Vagina (tissue), 2 donors: ENCODE measurements around the gene CCDC177. TPM values are rescaled to one million over a fixed set of nuclear protein-coding genes. Genes with fewer than 3 reads are reported as not detected.

Experiments
- DNase-seq, 2 donors: peaks; one replicate each; pipeline ENCODE4 v3.0.0-alpha.2; 2017; ENCODE audit errors: extremely low spot score in 2 of 2
- H3K27ac ChIP-seq: fragments of 200-600 bp; sonication (generic); one replicate; pipeline ENCODE4 v1.5.1; 2019
- H3K27me3 ChIP-seq: fragments of 200-600 bp; sonication (generic); one replicate; pipeline ENCODE4 v1.5.1; 2019
- H3K36me3 ChIP-seq, 2 donors: fragments of 200-600 bp; sonication (generic); one replicate each; pipeline ENCODE4 v1.5.1; 2017 to 2019
- H3K4me1 ChIP-seq: fragments of 200-600 bp; sonication (generic); one replicate; pipeline ENCODE4 v1.5.1; 2019
- H3K4me3 ChIP-seq, 2 donors: fragments of 200-600 bp; sonication (generic); 1 replicate in 1 of 2; 2 replicates in 1 of 2; pipeline ENCODE4 v1.5.1; 2016 to 2019
- H3K9me3 ChIP-seq: fragments of 200-600 bp; sonication (generic); one replicate; pipeline ENCODE4 v1.5.1; 2019
- POLR2A ChIP-seq, 2 donors: fragments of 450-650 bp; IDR thresholded peaks; one replicate each; pipeline ENCODE4 v1.6.1; 2017; ENCODE audit warnings: antibody characterized with exemption in 2 of 2, mild to moderate bottlenecking in 2 of 2, moderate library complexity in 2 of 2
- POLR2AphosphoS5 ChIP-seq, 2 donors: sonication (generic); formaldehyde crosslinking; IDR thresholded peaks; one replicate each; pipeline ENCODE4 v1.9.0; 2017; ENCODE audit warnings: antibody characterized with exemption in 2 of 2, mild to moderate bottlenecking in 2 of 2, low read depth in 1 of 2; ENCODE audit not compliant: insufficient read depth in 1 of 2
- intact Hi-C: fragments of 100-400 bp; cut with DNase I; formaldehyde crosslinking; loops from one replicate; pipeline ENCODE4 v1.15.1; 2023
- total RNA-seq: library from RNA; depleted of rRNA; stranded (reverse); fragments of >200 nt; gene quantifications from one replicate; pipeline ENCODE4 v1.2.3, GENCODE V29; 2016
- TF ChIP-seq, protein P1 (sequence below), 3 experiments: fragments of 450-650 bp in 2 of 3; fragments of 200-600 bp in 1 of 3; sonication (generic) in 1 of 3; IDR thresholded peaks; one replicate each; pipeline ENCODE4 v1.5.1; 2017 to 2019; ENCODE audit warnings: antibody characterized with exemption in 3 of 3, mild to moderate bottlenecking in 2 of 3, moderate library complexity in 2 of 3

Gene CCDC177
- total RNA-seq = not detected

DNA sequence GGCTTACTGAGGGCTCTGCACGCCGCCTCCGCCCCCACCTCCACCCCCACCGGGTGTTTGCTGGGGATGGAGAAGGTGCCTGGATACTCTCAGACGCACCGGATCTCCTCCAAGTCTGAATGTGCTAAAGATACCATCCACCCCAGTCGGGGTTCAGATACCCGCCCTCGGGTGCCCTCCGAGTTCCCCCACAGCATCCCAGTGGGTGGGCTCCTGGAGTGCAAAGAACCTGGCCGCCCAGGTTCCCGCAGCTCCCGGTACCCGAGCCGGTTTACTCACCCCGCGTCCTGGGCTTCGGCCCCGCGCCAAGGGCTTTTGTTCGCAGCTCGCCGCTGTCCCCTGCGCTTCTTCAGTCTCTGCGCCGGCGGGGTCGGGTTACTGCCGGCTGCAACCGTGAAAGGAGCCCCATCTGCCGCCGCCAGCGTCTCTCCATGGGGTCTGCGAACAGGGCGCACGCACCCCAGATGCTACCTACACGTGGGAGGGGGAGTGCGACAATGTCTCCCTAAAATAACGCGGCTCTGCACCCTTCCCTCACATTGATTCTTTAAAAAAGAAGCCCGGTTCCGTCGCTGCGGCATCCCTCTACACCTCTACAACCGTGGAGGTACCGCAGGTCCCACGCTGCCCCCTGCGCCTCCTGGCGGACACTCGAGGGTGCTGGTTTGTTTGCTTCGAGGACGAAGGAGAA, at the start of gene CCDC177:
Gene CCDC177 (minus strand): TSS at position 609 of the 691 bp plus-strand sequence. CDS start 1,249 bp downstream, outside the sequence.
- TF ChIP-seq, protein P1, sequence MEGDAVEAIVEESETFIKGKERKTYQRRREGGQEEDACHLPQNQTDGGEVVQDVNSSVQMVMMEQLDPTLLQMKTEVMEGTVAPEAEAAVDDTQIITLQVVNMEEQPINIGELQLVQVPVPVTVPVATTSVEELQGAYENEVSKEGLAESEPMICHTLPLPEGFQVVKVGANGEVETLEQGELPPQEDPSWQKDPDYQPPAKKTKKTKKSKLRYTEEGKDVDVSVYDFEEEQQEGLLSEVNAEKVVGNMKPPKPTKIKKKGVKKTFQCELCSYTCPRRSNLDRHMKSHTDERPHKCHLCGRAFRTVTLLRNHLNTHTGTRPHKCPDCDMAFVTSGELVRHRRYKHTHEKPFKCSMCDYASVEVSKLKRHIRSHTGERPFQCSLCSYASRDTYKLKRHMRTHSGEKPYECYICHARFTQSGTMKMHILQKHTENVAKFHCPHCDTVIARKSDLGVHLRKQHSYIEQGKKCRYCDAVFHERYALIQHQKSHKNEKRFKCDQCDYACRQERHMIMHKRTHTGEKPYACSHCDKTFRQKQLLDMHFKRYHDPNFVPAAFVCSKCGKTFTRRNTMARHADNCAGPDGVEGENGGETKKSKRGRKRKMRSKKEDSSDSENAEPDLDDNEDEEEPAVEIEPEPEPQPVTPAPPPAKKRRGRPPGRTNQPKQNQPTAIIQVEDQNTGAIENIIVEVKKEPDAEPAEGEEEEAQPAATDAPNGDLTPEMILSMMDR (IDR thresholded peaks at IDR 0.05) = peak in 2 of 3 experiments; percentile 60 to 74
- TF ChIP-seq POLR2A (IDR thresholded peaks at IDR 0.05) = no peak
- TF ChIP-seq POLR2AphosphoS5 (IDR thresholded peaks at IDR 0.05; ENCODE audit: insufficient read depth in 1 of 2, low read depth in 1 of 2) = peak in 1 of 2 donors; percentile 28
- no peaks in the 10 kb centered on the region for H3K36me3 ChIP-seq
- no peaks in the 10 kb centered on the region for H3K27me3 ChIP-seq
- H3K4me1 ChIP-seq = peaks cover 27% of the 10 kb centered on the region
- H3K4me3 ChIP-seq = peak within 1 kb of the TSS; percentile 27 to 53
- intact Hi-C loops = loop anchor here (10.0 kb wide), 1 partner anchor 1010 kb away; no protein-coding TSS in a partner anchor
- H3K27ac ChIP-seq = no peak within 1 kb of the TSS
- DNase-seq = no peak
- no peaks in the 10 kb centered on the region for H3K9me3 ChIP-seq

DNA sequence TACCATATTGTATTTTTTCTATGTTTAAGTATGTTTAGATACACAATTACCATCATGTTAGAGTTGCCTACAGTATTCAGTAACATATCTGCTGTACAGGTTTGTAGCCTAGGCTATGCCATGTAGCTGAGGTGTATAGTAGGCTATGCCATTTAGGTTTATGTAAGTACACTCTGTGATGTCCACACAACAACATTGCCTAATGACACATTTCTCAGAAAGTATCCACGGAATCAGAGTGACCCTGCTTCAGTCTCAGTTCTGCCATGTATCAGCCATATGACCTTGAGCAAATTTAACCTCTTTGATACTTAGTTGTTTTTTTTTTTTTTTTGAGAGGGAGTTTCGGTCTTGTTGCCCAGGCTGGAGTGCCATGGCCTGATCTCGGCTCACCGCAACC, 49.5 kb upstream of the CCDC177 start:
- Histone ChIP-seq H3K27me3 (no peaks in the 10 kb centered on the region), H3K27ac (no peak overlapping the region), H3K36me3 (no peaks in the 10 kb centered on the region), H3K4me3 (no peak overlapping the region), H3K4me1 (peaks cover 84% of the 10 kb centered on the region), H3K9me3 (no peaks in the 10 kb centered on the region)
- intact Hi-C loops = no loop called here
- DNase-seq = no peak
- TF ChIP-seq POLR2A (IDR thresholded peaks at IDR 0.05) (no peak), POLR2AphosphoS5 (IDR thresholded peaks at IDR 0.05; ENCODE audit: insufficient read depth in 1 of 2, low read depth in 1 of 2) (no peak)
- TF ChIP-seq, protein P1 (IDR thresholded peaks at IDR 0.05) = no peak

DNA sequence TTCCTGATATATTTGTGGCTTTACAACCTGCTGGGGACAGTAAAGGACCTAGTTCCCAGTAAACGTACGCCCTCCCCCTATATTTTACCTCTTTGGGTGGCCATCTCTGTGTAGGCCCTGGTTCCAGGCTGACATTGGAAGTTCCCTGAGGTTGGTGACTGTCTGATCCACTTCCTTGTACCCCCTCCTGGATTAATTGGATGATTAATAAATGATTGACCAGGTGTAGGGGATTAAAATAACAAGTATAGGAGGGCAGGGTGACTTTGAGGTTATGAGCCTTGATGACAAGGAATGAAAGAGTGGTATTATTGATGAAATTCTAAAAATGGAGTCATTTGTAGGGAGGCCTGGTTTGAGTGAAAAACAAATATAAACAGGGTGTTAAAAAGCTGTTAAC, 46.3 kb upstream of the CCDC177 start:
- Histone ChIP-seq H3K4me1 (peaks cover 90% of the 10 kb centered on the region), H3K27me3 (no peaks in the 10 kb centered on the region), H3K9me3 (no peaks in the 10 kb centered on the region), H3K4me3 (no peak overlapping the region), H3K36me3 (no peaks in the 10 kb centered on the region), H3K27ac (no peak overlapping the region)
- no peak for DNase-seq
- intact Hi-C loops = no loop called here
- TF ChIP-seq, protein P1 (IDR thresholded peaks at IDR 0.05) = no peak
- no peak for TF ChIP-seq POLR2A (IDR thresholded peaks at IDR 0.05)
- no peak for TF ChIP-seq POLR2AphosphoS5 (IDR thresholded peaks at IDR 0.05; ENCODE audit: insufficient read depth in 1 of 2, low read depth in 1 of 2)

DNA sequence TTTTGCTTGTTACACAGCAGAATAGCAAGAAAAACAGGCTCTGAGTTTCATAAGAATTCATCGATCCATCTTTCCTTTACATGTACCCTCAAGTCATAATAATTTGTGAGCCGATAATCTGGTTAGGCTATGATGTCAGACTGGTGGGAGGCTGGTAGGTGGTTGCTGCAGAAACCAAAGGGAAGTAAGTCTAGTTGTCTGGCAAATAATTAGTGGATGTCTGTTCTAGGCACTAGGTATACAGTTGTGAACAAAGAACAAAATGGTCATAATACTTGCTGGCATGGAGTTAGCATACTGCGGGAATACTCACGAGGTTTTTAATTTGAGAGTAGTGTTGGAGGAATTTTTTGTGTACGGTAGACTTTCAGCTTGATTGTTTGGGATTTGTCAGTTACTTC, 45.5 kb upstream of the CCDC177 start:
- DNase-seq = no peak
- intact Hi-C loops = no loop called here
- Histone ChIP-seq H3K36me3 (no peaks in the 10 kb centered on the region), H3K27ac (no peak overlapping the region), H3K4me3 (no peak overlapping the region), H3K9me3 (no peaks in the 10 kb centered on the region), H3K27me3 (no peaks in the 10 kb centered on the region), H3K4me1 (peaks cover 90% of the 10 kb centered on the region)
- TF ChIP-seq, protein P1 (IDR thresholded peaks at IDR 0.05) = no peak
- TF ChIP-seq POLR2AphosphoS5 (IDR thresholded peaks at IDR 0.05; ENCODE audit: insufficient read depth in 1 of 2, low read depth in 1 of 2) (no peak), POLR2A (IDR thresholded peaks at IDR 0.05) (no peak)

DNA sequence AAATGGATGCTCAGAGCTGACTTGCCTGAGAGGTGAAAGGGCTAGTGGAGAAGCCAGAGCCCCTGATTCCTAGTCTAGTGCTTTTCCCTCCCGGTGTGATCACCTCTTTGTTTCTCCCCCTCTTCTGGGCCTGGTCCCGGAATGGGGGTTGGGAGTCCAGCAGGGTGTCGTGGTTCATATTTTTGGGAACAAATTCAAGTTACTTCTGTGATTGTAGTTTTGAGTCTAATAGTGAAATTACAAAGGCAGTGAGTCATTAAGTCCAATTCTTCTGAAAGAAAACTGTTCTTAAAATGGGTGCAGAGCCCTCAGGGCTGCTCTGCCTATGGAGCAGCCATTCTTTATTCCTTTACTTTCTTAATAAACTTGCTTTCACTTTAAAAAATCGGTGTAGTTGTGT, 44.3 kb upstream of the CCDC177 start:
- H3K27ac ChIP-seq = peak overlapping the region; percentile 11
- TF ChIP-seq, protein P1 (IDR thresholded peaks at IDR 0.05) = no peak
- DNase-seq = no peak
- peaks cover 91% of the 10 kb centered on the region for H3K4me1 ChIP-seq
- H3K36me3 ChIP-seq = no peaks in the 10 kb centered on the region
- no peak overlapping the region for H3K4me3 ChIP-seq
- intact Hi-C loops = no loop called here
- H3K9me3 ChIP-seq = no peaks in the 10 kb centered on the region
- H3K27me3 ChIP-seq = no peaks in the 10 kb centered on the region
